Breast epithelium (tissue), 4 donors: ENCODE results near the gene EPHA4. TPM values are rescaled to one million over a fixed set of nuclear protein-coding genes. Genes with fewer than 3 reads are reported as not detected.
A peak's percentile ranks its signal among the peaks of the same experiment; 100 is the strongest.

Source experiments
- DNase-seq, 2 donors: peaks; one replicate each; pipeline ENCODE4 v3.0.0-alpha.2; 2019; ENCODE audit warnings: low spot score in 2 of 2
- H3K27ac ChIP-seq, 2 donors: fragments of 200-600 bp; sonication (generic) in 1 of 2; one replicate each; pipeline ENCODE4 v1.5.1; 2016 to 2019; ENCODE audit warnings: mild to moderate bottlenecking in 1 of 2
- H3K27me3 ChIP-seq, 2 donors: fragments of 200-600 bp; sonication (generic) in 1 of 2; one replicate each; pipeline versions ENCODE4 v1.5.1 to v1.6.0; 2017 to 2019; ENCODE audit warnings: control low read depth in 1 of 2, mild to moderate bottlenecking in 1 of 2
- H3K36me3 ChIP-seq: fragments of 200-600 bp; one replicate; pipeline ENCODE4 v1.5.1; 2019
- H3K4me1 ChIP-seq, 2 donors: fragments of 200-600 bp; sonication (generic); one replicate each; pipeline ENCODE4 v1.5.1; 2016 to 2019; ENCODE audit warnings: control low read depth in 1 of 2
- H3K4me3 ChIP-seq, 3 donors: fragments of 200-600 bp; sonication (generic); 1 replicate in 2 of 3; 2 replicates in 1 of 3; pipeline ENCODE4 v1.5.1; 2016 to 2019; ENCODE audit warnings: mild to moderate bottlenecking in 3 of 3, moderate library complexity in 2 of 3
- H3K9me3 ChIP-seq, 2 donors: fragments of 200-600 bp; sonication (generic) in 1 of 2; one replicate each; pipeline ENCODE4 v1.5.1; 2016 to 2019; ENCODE audit warnings: control low read depth in 1 of 2
- POLR2A ChIP-seq: fragments of 450-650 bp; IDR thresholded peaks from one replicate; pipeline ENCODE4 v1.6.1; 2016; ENCODE audit warnings: antibody characterized with exemption, mild to moderate bottlenecking, moderate library complexity
- POLR2AphosphoS5 ChIP-seq, 3 donors: sonication (generic); formaldehyde crosslinking; IDR thresholded peaks; one replicate each; pipeline ENCODE4 v1.6.1; 2017; ENCODE audit warnings: antibody characterized with exemption in 3 of 3
- intact Hi-C: fragments of 100-400 bp; cut with DNase I; formaldehyde crosslinking; loops from one replicate; pipeline ENCODE4 v1.15.1; 2023; ENCODE audit warnings: low total_unique reads
- total RNA-seq, 3 donors: library from RNA; depleted of rRNA; stranded (reverse); fragments of >200 nt; gene quantifications; one replicate each; pipeline ENCODE4 v1.1.0, GENCODE V29; 2016
- TF ChIP-seq, protein P1 (sequence below), 3 donors: fragments of 450-650 bp; IDR thresholded peaks; one replicate each; pipeline ENCODE4 v1.5.1; 2016 to 2017; ENCODE audit warnings: antibody characterized with exemption in 3 of 3, mild to moderate bottlenecking in 3 of 3, moderate library complexity in 3 of 3

EPHA4 gene
- total RNA-seq, 3 donors from 2014 or later: 12.8 to 44.2 (median 18.6) TPM

DNA sequence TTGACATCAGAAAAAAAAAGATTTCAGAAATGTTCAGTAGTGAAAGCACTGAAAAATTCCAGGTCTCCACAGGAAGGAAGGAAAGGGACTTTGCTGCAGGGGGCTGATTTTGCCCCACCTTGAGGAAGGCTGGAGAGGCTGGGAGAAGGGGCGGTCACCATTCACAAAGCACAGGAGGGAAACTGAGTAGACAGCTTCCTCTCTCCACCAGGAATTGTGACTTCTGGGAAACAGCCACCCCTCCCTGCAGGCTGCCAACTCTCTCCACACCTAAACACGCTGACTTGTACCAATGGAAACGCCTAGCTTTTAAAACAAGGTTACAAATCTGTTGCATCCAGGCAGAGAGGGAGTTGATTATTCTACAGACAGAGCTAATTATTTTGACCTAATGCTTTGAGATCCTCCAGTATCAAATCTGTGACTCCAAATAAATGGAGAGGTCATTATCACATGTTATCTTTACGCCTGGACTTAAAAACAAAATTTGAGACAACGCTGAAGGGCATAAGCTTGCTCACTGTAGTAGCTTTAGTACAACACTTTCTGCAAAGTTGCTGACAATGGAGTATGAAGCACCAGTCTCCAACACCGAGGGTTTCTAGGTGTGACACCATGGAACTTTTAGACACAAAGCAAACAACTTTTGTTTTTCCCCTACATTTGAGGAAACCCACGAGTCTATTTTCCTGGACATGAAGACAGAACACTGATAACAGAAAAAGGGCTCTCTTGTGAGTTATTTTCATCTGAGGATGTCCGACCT, 42.7 kb downstream of the EPHA4 start:
- TF ChIP-seq, protein P1, sequence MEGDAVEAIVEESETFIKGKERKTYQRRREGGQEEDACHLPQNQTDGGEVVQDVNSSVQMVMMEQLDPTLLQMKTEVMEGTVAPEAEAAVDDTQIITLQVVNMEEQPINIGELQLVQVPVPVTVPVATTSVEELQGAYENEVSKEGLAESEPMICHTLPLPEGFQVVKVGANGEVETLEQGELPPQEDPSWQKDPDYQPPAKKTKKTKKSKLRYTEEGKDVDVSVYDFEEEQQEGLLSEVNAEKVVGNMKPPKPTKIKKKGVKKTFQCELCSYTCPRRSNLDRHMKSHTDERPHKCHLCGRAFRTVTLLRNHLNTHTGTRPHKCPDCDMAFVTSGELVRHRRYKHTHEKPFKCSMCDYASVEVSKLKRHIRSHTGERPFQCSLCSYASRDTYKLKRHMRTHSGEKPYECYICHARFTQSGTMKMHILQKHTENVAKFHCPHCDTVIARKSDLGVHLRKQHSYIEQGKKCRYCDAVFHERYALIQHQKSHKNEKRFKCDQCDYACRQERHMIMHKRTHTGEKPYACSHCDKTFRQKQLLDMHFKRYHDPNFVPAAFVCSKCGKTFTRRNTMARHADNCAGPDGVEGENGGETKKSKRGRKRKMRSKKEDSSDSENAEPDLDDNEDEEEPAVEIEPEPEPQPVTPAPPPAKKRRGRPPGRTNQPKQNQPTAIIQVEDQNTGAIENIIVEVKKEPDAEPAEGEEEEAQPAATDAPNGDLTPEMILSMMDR (IDR thresholded peaks at IDR 0.05): no peak
- no peak for TF ChIP-seq POLR2AphosphoS5 (IDR thresholded peaks at IDR 0.05)
- TF ChIP-seq POLR2A: no peak
- no peak overlapping the region for H3K4me3 ChIP-seq
- no peaks in the 10 kb centered on the region for H3K27me3 ChIP-seq
- H3K9me3 ChIP-seq: no peaks in the 10 kb centered on the region
- intact Hi-C loops: no loop called here
- no peaks in the 10 kb centered on the region for H3K4me1 ChIP-seq
- no peak for DNase-seq
- peak overlapping the region; percentile 38 to 57 for H3K27ac ChIP-seq
- no peaks in the 10 kb centered on the region for H3K36me3 ChIP-seq

DNA sequence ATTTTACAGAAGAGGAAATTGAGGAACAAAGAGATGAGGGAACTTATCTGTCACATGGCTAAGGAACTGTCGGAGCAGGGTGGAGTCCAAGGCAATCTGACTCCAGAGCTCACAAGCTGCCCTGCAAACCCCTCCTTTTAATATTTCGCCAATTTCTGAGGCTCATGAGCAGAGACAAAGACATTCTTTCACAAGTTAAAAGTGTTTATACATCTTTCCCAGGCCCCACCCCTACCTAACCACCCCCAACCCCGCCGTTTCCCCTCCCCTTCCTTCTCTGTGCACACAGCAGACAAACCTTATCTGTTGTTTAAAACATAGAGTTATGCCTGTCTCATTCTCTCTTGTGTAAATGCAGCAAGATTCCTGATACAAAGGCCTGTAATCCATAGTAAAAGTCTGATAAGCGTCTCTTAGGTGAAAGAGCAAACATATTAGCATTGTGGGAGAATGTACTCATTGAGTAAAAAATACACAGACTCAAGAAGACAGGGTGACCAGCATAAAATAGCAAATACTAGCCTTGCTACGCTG, 44.3 kb downstream of the EPHA4 start:
- H3K27me3 ChIP-seq: no peaks in the 10 kb centered on the region
- no peak overlapping the region for H3K4me3 ChIP-seq
- H3K4me1 ChIP-seq: no peaks in the 10 kb centered on the region
- intact Hi-C loops: no loop called here
- H3K27ac ChIP-seq: peak overlapping the region; percentile 38 to 55
- no peaks in the 10 kb centered on the region for H3K36me3 ChIP-seq
- DNase-seq: no peak
- TF ChIP-seq POLR2AphosphoS5 (IDR thresholded peaks at IDR 0.05) (no peak), POLR2A (no peak)
- TF ChIP-seq, protein P1 (IDR thresholded peaks at IDR 0.05): no peak
- no peaks in the 10 kb centered on the region for H3K9me3 ChIP-seq

DNA sequence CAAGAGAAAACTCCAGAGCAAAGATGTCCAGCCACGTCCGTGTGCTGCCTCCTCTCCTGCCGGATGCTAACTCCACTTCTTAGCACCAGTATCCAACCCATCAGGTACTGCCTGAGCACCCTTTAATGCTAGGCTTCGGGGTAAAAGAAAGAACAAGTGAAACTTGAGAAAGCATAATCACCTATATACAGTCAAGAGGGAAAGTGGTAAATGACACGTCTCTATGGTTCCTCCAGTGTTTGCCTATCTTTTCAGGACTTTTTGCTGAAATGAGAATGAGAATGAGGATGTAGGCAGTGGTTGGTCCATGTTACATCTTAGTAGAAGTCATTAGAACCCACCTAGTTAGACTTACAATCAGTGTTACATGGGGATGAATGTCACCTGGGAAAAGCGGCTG, 47.9 kb downstream of the EPHA4 start:
- no peak for DNase-seq
- intact Hi-C loops: no loop called here
- TF ChIP-seq POLR2A (no peak), POLR2AphosphoS5 (IDR thresholded peaks at IDR 0.05) (no peak)
- TF ChIP-seq, protein P1 (IDR thresholded peaks at IDR 0.05): no peak
- Histone ChIP-seq H3K36me3 (no peaks in the 10 kb centered on the region), H3K4me3 (no peak overlapping the region), H3K27me3 (no peaks in the 10 kb centered on the region), H3K27ac (no peak overlapping the region), H3K4me1 (no peaks in the 10 kb centered on the region), H3K9me3 (no peaks in the 10 kb centered on the region)

DNA sequence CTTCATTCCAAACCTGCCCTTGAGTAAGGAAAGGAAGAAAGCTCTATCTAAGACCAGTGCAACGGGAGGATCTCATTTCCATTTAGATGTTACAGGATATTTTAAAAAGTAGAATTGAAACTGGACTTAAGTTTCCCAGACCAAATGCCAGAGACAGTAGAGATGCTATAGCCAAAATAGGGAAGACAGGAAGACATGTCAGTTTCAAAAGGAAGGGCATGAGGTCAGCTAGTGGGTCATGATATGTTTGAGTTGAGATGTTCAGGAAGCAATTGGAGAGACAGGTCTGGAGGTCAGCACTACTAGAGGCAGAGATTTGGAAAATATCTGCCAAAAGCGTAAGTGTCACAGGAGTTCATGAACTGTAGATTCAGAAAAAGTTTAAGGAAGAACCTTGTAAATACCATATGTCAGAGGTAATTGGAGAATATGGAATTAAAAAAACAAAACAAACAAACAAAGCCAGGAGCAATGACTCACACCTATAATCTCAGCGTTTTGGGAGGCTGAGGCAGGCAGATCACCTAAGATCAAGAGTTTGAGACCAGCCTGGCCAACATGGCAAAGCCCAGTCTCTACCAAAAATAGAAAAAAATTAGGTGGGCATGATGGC, 50.8 kb downstream of the EPHA4 start:
- no peaks in the 10 kb centered on the region for H3K36me3 ChIP-seq
- no peak overlapping the region for H3K4me3 ChIP-seq
- DNase-seq: no peak
- H3K27me3 ChIP-seq: no peaks in the 10 kb centered on the region
- TF ChIP-seq POLR2A (no peak), POLR2AphosphoS5 (IDR thresholded peaks at IDR 0.05) (no peak)
- TF ChIP-seq, protein P1 (IDR thresholded peaks at IDR 0.05): no peak
- intact Hi-C loops: no loop called here
- no peaks in the 10 kb centered on the region for H3K9me3 ChIP-seq
- no peaks in the 10 kb centered on the region for H3K4me1 ChIP-seq
- no peak overlapping the region for H3K27ac ChIP-seq
